Keratinocyte (primary cell): Measurements from ENCODE around the gene CELSR1. TPM values are rescaled to one million over a fixed set of nuclear protein-coding genes. Genes with fewer than 3 reads are reported as not detected.

ENCODE experiments used
- DNase-seq: peaks from one replicate; pipeline ENCODE4 v3.0.0-alpha.2; 2011; ENCODE audit warnings: low read depth, missing footprints, low spot score
- FAIRE-seq: peaks from 2 replicates; lab custom pipeline; 2011; peaks lifted over from hg19 to GRCh38; lab: Jason Lieb, UNC
- H2AFZ ChIP-seq: 2 replicates; pipeline ENCODE4 v1.6.0; 2012; ENCODE audit warnings: low read length, control low read depth, inconsistent platforms; ENCODE audit not compliant: control insufficient read depth
- H3K27ac ChIP-seq: 2 replicates; pipeline ENCODE4 v1.5.1; 2011; ENCODE audit warnings: low read length; ENCODE audit not compliant: control insufficient read depth, insufficient read depth
- H3K27me3 ChIP-seq: 3 replicates; pipeline ENCODE4 v1.6.0; 2011; ENCODE audit warnings: low read length; ENCODE audit not compliant: control insufficient read depth, insufficient read depth; ENCODE audit errors: extremely low read depth
- H3K36me3 ChIP-seq, 2 experiments: 2 replicates in 1 of 2; 3 replicates in 1 of 2; pipeline ENCODE4 v1.5.1; 2011; ENCODE audit warnings: low read length in 2 of 2, mild to moderate bottlenecking in 1 of 2; ENCODE audit not compliant: control insufficient read depth in 2 of 2, insufficient read depth in 2 of 2; ENCODE audit errors: extremely low read depth in 1 of 2
- H3K4me1 ChIP-seq: 3 replicates; pipeline ENCODE4 v1.5.1; 2011; ENCODE audit warnings: low read length; ENCODE audit not compliant: control insufficient read depth, insufficient read depth; ENCODE audit errors: extremely low read depth
- H3K4me2 ChIP-seq: 3 replicates; pipeline ENCODE4 v1.6.0; 2011; ENCODE audit warnings: low read depth, low read length; ENCODE audit not compliant: control insufficient read depth, insufficient read depth; ENCODE audit errors: extremely low read depth
- H3K4me3 ChIP-seq, 3 experiments: fragments of 200-600 bp in 1 of 3; sonication (generic) in 1 of 3; 2 replicates in 2 of 3; 3 replicates in 1 of 3; pipeline ENCODE4 v1.5.1; 2011 to 2016; ENCODE audit warnings: low read length in 3 of 3, mild to moderate bottlenecking in 3 of 3, control low read depth in 2 of 3, inconsistent platforms in 1 of 3, low read depth in 1 of 3, mixed read lengths in 1 of 3, mixed run types in 1 of 3, moderate library complexity in 1 of 3; ENCODE audit not compliant: control insufficient read depth in 2 of 3, insufficient read depth in 2 of 3; ENCODE audit errors: extremely low read depth in 1 of 3
- H3K79me2 ChIP-seq: 2 replicates; pipeline ENCODE4 v1.6.0; 2012; ENCODE audit warnings: low read length; ENCODE audit not compliant: control insufficient read depth, insufficient read depth
- H3K9ac ChIP-seq: 3 replicates; pipeline ENCODE4 v1.6.0; 2011; ENCODE audit warnings: low read length; ENCODE audit not compliant: control insufficient read depth, insufficient read depth; ENCODE audit errors: extremely low read depth
- H3K9me1 ChIP-seq: 3 replicates; pipeline ENCODE4 v1.6.0; 2011; ENCODE audit warnings: low read length; ENCODE audit not compliant: control insufficient read depth, insufficient read depth; ENCODE audit errors: extremely low read depth
- H3K9me3 ChIP-seq: 2 replicates; pipeline ENCODE4 v1.5.1; 2012; ENCODE audit warnings: low read depth, low read length; ENCODE audit not compliant: control insufficient read depth
- H4K20me1 ChIP-seq: 3 replicates; pipeline ENCODE4 v1.6.0; 2011; ENCODE audit warnings: low read length; ENCODE audit not compliant: control insufficient read depth, insufficient read depth; ENCODE audit errors: extremely low read depth
- CTCF ChIP-seq, 3 experiments: IDR thresholded peaks in 1 of 3; conservative IDR thresholded peaks in 1 of 3; optimal IDR thresholded peaks in 1 of 3; 2 replicates in 2 of 3; 3 replicates in 1 of 3; pipeline versions ENCODE3 to v1.5.1; 2011; ENCODE audit warnings: low read length in 3 of 3, mild to moderate bottlenecking in 3 of 3, moderate library complexity in 2 of 3, control low read depth in 1 of 3, inconsistent platforms in 1 of 3; ENCODE audit not compliant: insufficient read depth in 2 of 3; ENCODE audit errors: extremely low read depth in 1 of 3
- EZH2 ChIP-seq: IDR thresholded peaks from one replicate; pipeline ENCODE4 v1.6.1; 2012; ENCODE audit warnings: inconsistent platforms, mild to moderate bottlenecking, low read length, moderate library complexity
- dilution Hi-C: fragments of 300-500 bp; cut with MboI; formaldehyde crosslinking; loops from one replicate; pipeline ENCODE4 v1.7.0; 2020; ENCODE audit warnings: low sequenced_read_pairs; ENCODE audit not compliant: extremely low pct_ligation_motif_present
- polyA plus RNA-seq, 5 experiments: library from polyadenylated mRNA; depleted of rRNA in 3 of 5; stranded (reverse) in 3 of 5; stranded (forward) in 1 of 5; unstranded in 1 of 5; fragments of >200 nt; gene quantifications; 1 replicate in 1 of 5; 2 replicates in 3 of 5; 3 replicates in 1 of 5; pipeline versions ENCODE4 v1.2.1 to v1.2.3, GENCODE V29; 2011 to 2012; ENCODE audit warnings: missing spikeins in 2 of 5, low read depth in 1 of 5, low replicate concordance in 1 of 5

CELSR1 gene
- polyA plus RNA-seq, 1 donor (not counting 4 experiments of a cell fraction or from before 2014, with no cell fraction given), result 16.1 TPM

GRCh38 chr22:46416891-46417580 lies 120.4 kb downstream of the CELSR1 start:
- peaks cover 5 to 13% of the 10 kb centered on the region in 2 experiments for H3K36me3 ChIP-seq
- H3K4me1 ChIP-seq, result no peaks in the 10 kb centered on the region
- TF ChIP-seq EZH2 (no peak), CTCF (optimal IDR thresholded peaks at IDR 0.05 in 1 of 3, IDR thresholded peaks at IDR 0.05 in 1 of 3, conservative IDR thresholded peaks at IDR 0.05 in 1 of 3; ENCODE audit: extremely low read depth in 1 of 3, insufficient read depth in 2 of 3, low read length in 3 of 3) (no peak)
- no peaks in the 10 kb centered on the region for H4K20me1 ChIP-seq
- DNase-seq (no peak), FAIRE-seq (no peak)
- H3K4me3 ChIP-seq, result no peak overlapping the region
- dilution Hi-C loops, result no loop called here
- no peaks in the 10 kb centered on the region for H3K79me2 ChIP-seq
- H3K9ac ChIP-seq, result no peak overlapping the region
- no peaks in the 10 kb centered on the region for H3K27me3 ChIP-seq
- no peaks in the 10 kb centered on the region for H3K9me1 ChIP-seq
- H3K27ac ChIP-seq, result no peak overlapping the region
- no peak overlapping the region for H3K4me2 ChIP-seq
- no peaks in the 10 kb centered on the region for H3K9me3 ChIP-seq
- H2AFZ ChIP-seq, result no peak overlapping the region

- H3K27ac ChIP-seq, result no peak overlapping the region
- H3K4me3 ChIP-seq, result no peak overlapping the region
- dilution Hi-C loops, result no loop called here
Observed at GRCh38 chr22:46416520-46416871, 120.9 kb downstream of the CELSR1 start.

More at GRCh38 chr22:46416520-46416871, 120.9 kb downstream of the CELSR1 start:
- Histone ChIP-seq H3K27me3 (no peaks in the 10 kb centered on the region), H3K79me2 (no peaks in the 10 kb centered on the region), H3K9me1 (no peaks in the 10 kb centered on the region), H2AFZ (no peak overlapping the region), H3K4me1 (no peaks in the 10 kb centered on the region), H3K9me3 (no peaks in the 10 kb centered on the region), H3K36me3 (peaks cover 5 to 13% of the 10 kb centered on the region in 2 experiments), H3K9ac (no peak overlapping the region), H4K20me1 (no peaks in the 10 kb centered on the region), H3K4me2 (no peak overlapping the region)
- FAIRE-seq (no peak), DNase-seq (no peak)
- no peak for TF ChIP-seq CTCF (optimal IDR thresholded peaks at IDR 0.05 in 1 of 3, IDR thresholded peaks at IDR 0.05 in 1 of 3, conservative IDR thresholded peaks at IDR 0.05 in 1 of 3; ENCODE audit: extremely low read depth in 1 of 3, insufficient read depth in 2 of 3, low read length in 3 of 3)
- no peak for TF ChIP-seq EZH2
